ENCODE results near the gene CFAP221.

DNA sequence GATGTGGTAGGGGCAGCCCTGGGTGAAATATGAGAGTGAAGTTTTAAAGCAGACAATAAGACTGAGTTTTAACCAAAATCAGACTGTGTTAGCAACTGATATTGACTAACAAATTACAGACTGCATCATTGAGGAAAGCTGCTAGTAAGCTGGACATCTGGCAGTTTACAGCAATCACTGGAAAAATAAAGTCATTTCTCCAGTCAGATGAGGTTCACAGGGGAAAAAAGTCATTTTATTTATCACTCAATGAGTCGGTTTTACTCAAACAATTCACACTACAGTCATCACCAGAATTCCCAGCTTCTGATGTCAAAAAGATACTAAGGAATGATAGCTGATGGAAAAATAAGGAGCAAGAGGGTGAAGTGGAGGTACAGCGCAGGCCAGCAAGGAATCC, 124.3 kb downstream of the CFAP221 start:
- TF ChIP-seq, protein P1, sequence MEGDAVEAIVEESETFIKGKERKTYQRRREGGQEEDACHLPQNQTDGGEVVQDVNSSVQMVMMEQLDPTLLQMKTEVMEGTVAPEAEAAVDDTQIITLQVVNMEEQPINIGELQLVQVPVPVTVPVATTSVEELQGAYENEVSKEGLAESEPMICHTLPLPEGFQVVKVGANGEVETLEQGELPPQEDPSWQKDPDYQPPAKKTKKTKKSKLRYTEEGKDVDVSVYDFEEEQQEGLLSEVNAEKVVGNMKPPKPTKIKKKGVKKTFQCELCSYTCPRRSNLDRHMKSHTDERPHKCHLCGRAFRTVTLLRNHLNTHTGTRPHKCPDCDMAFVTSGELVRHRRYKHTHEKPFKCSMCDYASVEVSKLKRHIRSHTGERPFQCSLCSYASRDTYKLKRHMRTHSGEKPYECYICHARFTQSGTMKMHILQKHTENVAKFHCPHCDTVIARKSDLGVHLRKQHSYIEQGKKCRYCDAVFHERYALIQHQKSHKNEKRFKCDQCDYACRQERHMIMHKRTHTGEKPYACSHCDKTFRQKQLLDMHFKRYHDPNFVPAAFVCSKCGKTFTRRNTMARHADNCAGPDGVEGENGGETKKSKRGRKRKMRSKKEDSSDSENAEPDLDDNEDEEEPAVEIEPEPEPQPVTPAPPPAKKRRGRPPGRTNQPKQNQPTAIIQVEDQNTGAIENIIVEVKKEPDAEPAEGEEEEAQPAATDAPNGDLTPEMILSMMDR (conservative IDR thresholded peaks at IDR 0.05): no peak
- TF ChIP-seq ZFX (IDR thresholded peaks at IDR 0.05): no peak

Data from C4-2B (cell line).